Right atrium auricular region (tissue), 2 donors: ENCODE measurements around the gene CGRRF1. TPM values are rescaled to one million over a fixed set of nuclear protein-coding genes. Genes with fewer than 3 reads are reported as not detected.

Source experiments
- DNase-seq: peaks from one replicate; pipeline ENCODE4 v3.0.0-alpha.2; 2019; ENCODE audit warnings: low spot score
- H3K27ac ChIP-seq, 2 donors: fragments of 200-600 bp; sonication (generic); 1 replicate in 1 of 2; 2 replicates in 1 of 2; pipeline ENCODE4 v1.5.1; 2016 to 2019
- H3K27me3 ChIP-seq, 2 donors: fragments of 200-600 bp; sonication (generic); one replicate each; pipeline versions ENCODE4 v1.5.1 to v1.6.0; 2017 to 2019
- H3K36me3 ChIP-seq: fragments of 200-600 bp; sonication (generic); one replicate; pipeline ENCODE4 v1.5.1; 2016
- H3K4me1 ChIP-seq, 2 donors: fragments of 200-600 bp; sonication (generic); one replicate each; pipeline versions ENCODE4 v1.5.1 to v1.6.0; 2017 to 2019
- H3K4me3 ChIP-seq, 2 donors: fragments of 200-600 bp; sonication (generic); 1 replicate in 1 of 2; 2 replicates in 1 of 2; pipeline ENCODE4 v1.5.1; 2017 to 2019; ENCODE audit warnings: mild to moderate bottlenecking in 1 of 2, moderate library complexity in 1 of 2
- H3K9me3 ChIP-seq, 2 donors: fragments of 200-600 bp; sonication (generic); one replicate each; pipeline ENCODE4 v1.5.1; 2019
- CTCF ChIP-seq, 2 donors: fragments of 200-600 bp; sonication (generic); IDR thresholded peaks; one replicate each; pipeline ENCODE4 v1.5.1; 2019; ENCODE audit warnings: antibody characterized with exemption in 2 of 2
- total RNA-seq, 2 donors: library from RNA; depleted of rRNA; stranded (reverse); fragments of >200 nt; gene quantifications; one replicate each; pipeline ENCODE4 v1.1.0, GENCODE V29; 2016

Gene CGRRF1
- total RNA-seq, 2 donors from 2014 or later, result 12.4 to 17.4 TPM

- H3K9me3 ChIP-seq, result no peaks in the 10 kb centered on the region
- no peak for DNase-seq
- H3K36me3 ChIP-seq, result no peaks in the 10 kb centered on the region
- no peak for TF ChIP-seq CTCF (IDR thresholded peaks at IDR 0.05)
- no peak overlapping the region for H3K4me3 ChIP-seq
- H3K27ac ChIP-seq, result no peak overlapping the region
- no peaks in the 10 kb centered on the region for H3K27me3 ChIP-seq
- H3K4me1 ChIP-seq, result no peaks in the 10 kb centered on the region
These were observed 45.9 kb downstream of the CGRRF1 start for GRCh38 chr14:54555651-54556050.

- Histone ChIP-seq H3K27me3 (no peaks in the 10 kb centered on the region), H3K9me3 (no peaks in the 10 kb centered on the region), H3K27ac (no peak overlapping the region), H3K4me3 (no peak overlapping the region), H3K4me1 (no peaks in the 10 kb centered on the region), H3K36me3 (no peaks in the 10 kb centered on the region)
- no peak for TF ChIP-seq CTCF (IDR thresholded peaks at IDR 0.05)
- no peak for DNase-seq
These were observed 46.8 kb downstream of the CGRRF1 start for GRCh38 chr14:54556535-54556934.

- Histone ChIP-seq H3K4me1 (peaks cover 0 to 12% of the 10 kb centered on the region in 2 donors), H3K36me3 (no peaks in the 10 kb centered on the region), H3K27me3 (no peaks in the 10 kb centered on the region), H3K9me3 (no peaks in the 10 kb centered on the region), H3K4me3 (no peak overlapping the region), H3K27ac (no peak overlapping the region)
- no peak for DNase-seq
- no peak for TF ChIP-seq CTCF (IDR thresholded peaks at IDR 0.05)
These were observed 52.6 kb downstream of the CGRRF1 start for GRCh38 chr14:54562334-54562733.

GRCh38 chr14:54564071-54564867, 54.6 kb downstream of the CGRRF1 start:
- Histone ChIP-seq H3K4me1 (peaks cover 0 to 27% of the 10 kb centered on the region in 2 donors), H3K4me3 (peak overlapping the region; percentile 72 to 76), H3K9me3 (no peaks in the 10 kb centered on the region), H3K36me3 (peaks cover 14% of the 10 kb centered on the region), H3K27me3 (no peaks in the 10 kb centered on the region), H3K27ac (peak overlapping the region; percentile 99)
- no peak for DNase-seq
- peak; percentile 89 to 92 for TF ChIP-seq CTCF (IDR thresholded peaks at IDR 0.05)

GRCh38 chr14:54564868-54565784, 55.4 kb downstream of the CGRRF1 start:
- H3K4me3 ChIP-seq, result peak overlapping the region; percentile 72 to 76
- H3K27ac ChIP-seq, result peak overlapping the region; percentile 99
- peaks cover 0 to 35% of the 10 kb centered on the region in 2 donors for H3K4me1 ChIP-seq
- TF ChIP-seq CTCF (IDR thresholded peaks at IDR 0.05), result peak in 1 of 2 donors; percentile 59
- H3K27me3 ChIP-seq, result no peaks in the 10 kb centered on the region
- H3K36me3 ChIP-seq, result peaks cover 14% of the 10 kb centered on the region
- peak; percentile 79 for DNase-seq
- no peaks in the 10 kb centered on the region for H3K9me3 ChIP-seq
